Fibroblast of skin of scalp (primary cell): ENCODE measurements around the gene MYL6B.
"Not testable (repeated sequence)": the region's sequence is repeated elsewhere in the genome, so short reads cannot be mapped to it uniquely, and the experiment has no call there.

Source experiments
- DNase-seq: peaks from one replicate; pipeline ENCODE4 v3.0.0-alpha.2; 2013

MYL6B gene

GRCh38 chr12:56153678-56154065, 1.3 kb downstream of the MYL6B start:
- DNase-seq = no peak

- DNase-seq = no peak
Measured at GRCh38 chr12:56154246-56154771, 1.9 kb downstream of the MYL6B start.

GRCh38 chr12:56154818-56155217, 2.4 kb downstream of the MYL6B start:
- no peak for DNase-seq

- DNase-seq = no peak
Measured at GRCh38 chr12:56155256-56155845, 3.0 kb downstream of the MYL6B start.

- DNase-seq = not testable (repeated sequence)
Measured at GRCh38 chr12:56156464-56157200, 4.2 kb downstream of the MYL6B start.

GRCh38 chr12:56157201-56158028, 5.0 kb downstream of the MYL6B start:
- DNase-seq = peak; percentile 94

GRCh38 chr12:56158029-56158925, 5.9 kb downstream of the MYL6B start, which contains the start of gene MYL6:
MYL6 (plus strand) TSS chr12:56158359; CDS start chr12:56158402, 43 bp downstream.
- peak; percentile 99 for DNase-seq

- DNase-seq = peak; percentile 87
Measured at GRCh38 chr12:56158926-56159461, 6.6 kb downstream of the MYL6B start.

GRCh38 chr12:56159482-56160192, 7.2 kb downstream of the MYL6B start:
- no peak for DNase-seq

GRCh38 chr12:56160193-56160763, 7.9 kb downstream of the MYL6B start:
- peak; percentile 34 for DNase-seq

GRCh38 chr12:56160894-56161689, 8.7 kb downstream of the MYL6B start:
- no peak for DNase-seq

- DNase-seq = no peak
Measured at GRCh38 chr12:56161690-56162351, 9.4 kb downstream of the MYL6B start.

- peak; percentile 45 for DNase-seq
Measured at GRCh38 chr12:56162468-56163290, 10.3 kb downstream of the MYL6B start.

- peak; percentile 26 for DNase-seq
Measured at GRCh38 chr12:56163533-56164344, 11.4 kb downstream of the MYL6B start.

- DNase-seq = peak; percentile 25
Measured at GRCh38 chr12:56164345-56164729, 11.9 kb downstream of the MYL6B start.

GRCh38 chr12:56165369-56165768, 13.0 kb downstream of the MYL6B start:
- DNase-seq = peak; percentile 29

GRCh38 chr12:56169229-56169759, 16.9 kb downstream of the MYL6B start:
- DNase-seq = no peak
